Measurements from ENCODE around the gene DERL2. TPM values are rescaled to one million over a fixed set of nuclear protein-coding genes. Genes with fewer than 3 reads are reported as not detected.
"Not testable (repeated sequence)": the region's sequence is repeated elsewhere in the genome, so short reads cannot be mapped to it uniquely, and the experiment has no call there.

DERL2 gene
- total and polyA plus RNA-seq, 2 of the 4 experiments (the other 2 are of a cell fraction) = 27.4 to 44.2 TPM

GRCh38 chr17:5435781-5436315 is 50.1 kb downstream of the DERL2 start:
- H3K4me2 ChIP-seq (ENCODE audit: low read depth, low read length); dilution Hi-C loops (cut with HindIII; ENCODE audit: low sequenced_read_pairs, unreplicated experiment); DNase-seq; H3K14ac ChIP-seq (replicated peaks; ENCODE audit: low read depth, low read length); H3K27ac ChIP-seq (ENCODE audit: insufficient read depth, low read length); H3K56ac ChIP-seq (ENCODE audit: extremely low read depth, insufficient read depth, low read length); H4K8ac ChIP-seq (ENCODE audit: low read depth in 2 of 2, low read length in 2 of 2); H3K18ac ChIP-seq (ENCODE audit: low read depth, low read length); H2AFZ ChIP-seq (replicated peaks; ENCODE audit: low read length, poor library complexity); H3K9me3 ChIP-seq (ENCODE audit: control insufficient read depth, insufficient read depth, low read length); in situ Hi-C loops (cut with MboI; ENCODE audit: low sequenced_read_pairs); H3K4me3 ChIP-seq (ENCODE audit: insufficient read depth, low read depth, low read length); H3K9me1 ChIP-seq (ENCODE audit: insufficient read depth, low read length); H3K4ac ChIP-seq (ENCODE audit: low read depth, low read length); H3K27me3 ChIP-seq (ENCODE audit: control insufficient read depth, insufficient read depth, low read length); ATAC-seq (ENCODE audit: low read depth); H3K23ac ChIP-seq (ENCODE audit: low read depth, low read length); H2BK15ac ChIP-seq (ENCODE audit: low read depth, low read length); H2BK20ac ChIP-seq (ENCODE audit: low read depth, low read length); H3K4me1 ChIP-seq (ENCODE audit: control insufficient read depth, insufficient read depth, low read length); H2BK5ac ChIP-seq (ENCODE audit: low read depth, low read length, poor library complexity, severe bottlenecking); BruUV-seq (replicated peaks); H2AK9ac ChIP-seq (replicated peaks; ENCODE audit: low read depth, low read length, poor library complexity); H2BK120ac ChIP-seq (ENCODE audit: low read depth, low read length); H4K91ac ChIP-seq (ENCODE audit: insufficient read depth, low read depth, low read length); H4K5ac ChIP-seq (ENCODE audit: low read depth, low read length); intact Hi-C loops (cut with micrococcal nuclease); H3K9ac ChIP-seq (ENCODE audit: low read depth, low read length); H2AK5ac ChIP-seq (ENCODE audit: low read depth, low read length): not testable (repeated sequence)
- Histone ChIP-seq H3K36me3 (ENCODE audit: control insufficient read depth, insufficient read depth, low read length) (peaks cover 43% of the 10 kb centered on the region), H4K20me1 (ENCODE audit: insufficient read depth, low read length) (peaks cover 11% of the 10 kb centered on the region), H3K79me1 (ENCODE audit: low read depth in 1 of 2, low read length in 2 of 2) (peaks cover 29 to 68% of the 10 kb centered on the region in 2 experiments)
- WGBS, 2 experiments (ENCODE audit: extremely low coverage in 2 of 2, insufficient read length in 1 of 2) = 100% methylated on average over 2 of the region's 12 CpGs; no CpG with 5 or more reads in 1 of the 2 experiments
- ChIA-PET POLR2A (ENCODE audit: unreplicated experiment) (interaction anchor here (0.6 kb wide), 1 partner anchor 1123 kb away, joined by 3 read pairs; no protein-coding TSS in a partner anchor), CTCF (interaction anchor here (0.6 kb wide), 1 partner anchor 19 kb away, joined by 4 read pairs; no protein-coding TSS in a partner anchor)

Measured in IMR-90 (cell line).